ENCODE measurements around the gene HDGFL2. TPM values are rescaled to one million over a fixed set of nuclear protein-coding genes. Genes with fewer than 3 reads are reported as not detected.

Gene HDGFL2
- total RNA-seq, 1 experiment from 2014 or later, result 75.2 TPM

DNA sequence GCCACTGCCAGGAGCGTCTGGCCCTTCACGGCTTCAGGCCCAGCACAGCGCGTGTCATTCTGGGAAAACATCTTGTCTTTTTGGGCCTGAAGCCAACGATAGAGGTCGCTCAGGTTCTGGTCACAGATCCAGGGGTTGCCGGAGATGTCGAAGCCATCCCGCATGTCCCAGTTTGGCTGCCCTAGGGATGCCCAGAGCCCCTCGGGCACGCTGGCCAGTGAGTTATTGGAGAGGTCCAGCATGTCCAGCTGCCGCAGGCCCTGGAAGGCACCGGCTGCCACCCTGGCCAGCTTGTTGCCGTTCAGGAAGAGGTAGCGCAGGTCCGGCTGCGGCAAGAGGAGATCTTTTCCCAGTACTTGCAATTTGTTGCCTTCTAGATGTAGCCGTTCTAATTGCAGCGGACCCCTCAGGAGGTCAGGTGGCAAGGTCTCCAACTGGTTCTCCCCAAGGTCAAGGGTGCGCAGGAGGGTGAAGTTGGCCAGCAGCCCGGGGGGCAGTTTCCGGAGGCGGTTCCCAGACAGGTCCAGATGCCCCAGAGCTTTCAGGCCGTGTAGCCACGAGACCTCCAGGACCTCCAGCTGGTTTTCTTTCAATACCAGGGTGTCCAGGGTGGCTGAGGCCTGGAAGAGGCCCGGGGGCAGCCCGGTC, 66.0 kb downstream of the HDGFL2 start:
- no peak overlapping the region for H2AFZ ChIP-seq (ENCODE audit: low read depth, low read length, poor library complexity, severe bottlenecking)
- H3K27me3 ChIP-seq (ENCODE audit: insufficient read depth, low read length), result no peaks in the 10 kb centered on the region
- ChIA-PET POLR2A (no interaction called here), CTCF (interaction anchor here (1.1 kb wide), 1 partner anchor 15 kb away, joined by 3 read pairs; no protein-coding TSS in a partner anchor), RAD21 (ENCODE audit: low non-redundant PET in 1 of 2, low total read pairs in 2 of 2, uncharacterized antibody in 2 of 2, unreplicated experiment in 2 of 2) (no interaction called here)
- peaks cover 14 to 36% of the 10 kb centered on the region in 2 experiments; a peak in 3 of 4 replicates for H3K4me1 ChIP-seq (ENCODE audit: control insufficient read depth in 1 of 2, insufficient read depth in 2 of 2, low read length in 2 of 2)
- no peak overlapping the region for H3K4me3 ChIP-seq (replicated peaks in 1 of 2; ENCODE audit: low read depth in 1 of 2, low read length in 2 of 2)
- H3K79me2 ChIP-seq (ENCODE audit: insufficient read depth, low read length), result no peaks in the 10 kb centered on the region
- BruUV-seq (replicated peaks), result no TSS peak
- H3K27ac ChIP-seq (ENCODE audit: low read depth, low read length), result no peak overlapping the region
- no peak for DNase-seq (ENCODE audit: low read depth, low spot score)
- H3K4me2 ChIP-seq (ENCODE audit: low read length), result no peak overlapping the region
- H3K36me3 ChIP-seq (ENCODE audit: control insufficient read depth in 1 of 2, insufficient read depth in 2 of 2, low read length in 2 of 2), result no peaks in the 10 kb centered on the region
- ATAC-seq, result no peak
- no peaks in the 10 kb centered on the region for H3K9me3 ChIP-seq (ENCODE audit: control insufficient read depth in 1 of 2, insufficient read depth in 1 of 2, low read depth in 1 of 2, low read length in 2 of 2)
- intact Hi-C loops (cut with micrococcal nuclease), result no loop called here
- no peaks in the 10 kb centered on the region for H4K20me1 ChIP-seq (ENCODE audit: insufficient read depth)
- TF ChIP-seq, protein P1, sequence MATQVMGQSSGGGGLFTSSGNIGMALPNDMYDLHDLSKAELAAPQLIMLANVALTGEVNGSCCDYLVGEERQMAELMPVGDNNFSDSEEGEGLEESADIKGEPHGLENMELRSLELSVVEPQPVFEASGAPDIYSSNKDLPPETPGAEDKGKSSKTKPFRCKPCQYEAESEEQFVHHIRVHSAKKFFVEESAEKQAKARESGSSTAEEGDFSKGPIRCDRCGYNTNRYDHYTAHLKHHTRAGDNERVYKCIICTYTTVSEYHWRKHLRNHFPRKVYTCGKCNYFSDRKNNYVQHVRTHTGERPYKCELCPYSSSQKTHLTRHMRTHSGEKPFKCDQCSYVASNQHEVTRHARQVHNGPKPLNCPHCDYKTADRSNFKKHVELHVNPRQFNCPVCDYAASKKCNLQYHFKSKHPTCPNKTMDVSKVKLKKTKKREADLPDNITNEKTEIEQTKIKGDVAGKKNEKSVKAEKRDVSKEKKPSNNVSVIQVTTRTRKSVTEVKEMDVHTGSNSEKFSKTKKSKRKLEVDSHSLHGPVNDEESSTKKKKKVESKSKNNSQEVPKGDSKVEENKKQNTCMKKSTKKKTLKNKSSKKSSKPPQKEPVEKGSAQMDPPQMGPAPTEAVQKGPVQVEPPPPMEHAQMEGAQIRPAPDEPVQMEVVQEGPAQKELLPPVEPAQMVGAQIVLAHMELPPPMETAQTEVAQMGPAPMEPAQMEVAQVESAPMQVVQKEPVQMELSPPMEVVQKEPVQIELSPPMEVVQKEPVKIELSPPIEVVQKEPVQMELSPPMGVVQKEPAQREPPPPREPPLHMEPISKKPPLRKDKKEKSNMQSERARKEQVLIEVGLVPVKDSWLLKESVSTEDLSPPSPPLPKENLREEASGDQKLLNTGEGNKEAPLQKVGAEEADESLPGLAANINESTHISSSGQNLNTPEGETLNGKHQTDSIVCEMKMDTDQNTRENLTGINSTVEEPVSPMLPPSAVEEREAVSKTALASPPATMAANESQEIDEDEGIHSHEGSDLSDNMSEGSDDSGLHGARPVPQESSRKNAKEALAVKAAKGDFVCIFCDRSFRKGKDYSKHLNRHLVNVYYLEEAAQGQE (IDR thresholded peaks at IDR 0.05; ENCODE audit: low read depth), result no peak
- TF ChIP-seq TCF7L2 (IDR thresholded peaks at IDR 0.05; ENCODE audit: borderline replicate concordance, extremely low read depth, insufficient read depth, insufficient read length) (no peak), YY1 (IDR thresholded peaks at IDR 0.05; ENCODE audit: extremely low read depth, insufficient replicate concordance, low read depth, low read length) (no peak), SRF (IDR thresholded peaks at IDR 0.05; ENCODE audit: low read depth) (no peak), ZNF274 (IDR thresholded peaks at IDR 0.05; ENCODE audit: low read depth, low read length) (no peak), POLR2AphosphoS5 (IDR thresholded peaks at IDR 0.05; ENCODE audit: low read depth, low read length) (no peak), ZFX (IDR thresholded peaks at IDR 0.05) (no peak), ELF1 (IDR thresholded peaks at IDR 0.05; ENCODE audit: borderline replicate concordance, low read depth) (no peak), SP1 (IDR thresholded peaks at IDR 0.05; ENCODE audit: low read depth) (no peak)
- TF ChIP-seq, protein P2, sequence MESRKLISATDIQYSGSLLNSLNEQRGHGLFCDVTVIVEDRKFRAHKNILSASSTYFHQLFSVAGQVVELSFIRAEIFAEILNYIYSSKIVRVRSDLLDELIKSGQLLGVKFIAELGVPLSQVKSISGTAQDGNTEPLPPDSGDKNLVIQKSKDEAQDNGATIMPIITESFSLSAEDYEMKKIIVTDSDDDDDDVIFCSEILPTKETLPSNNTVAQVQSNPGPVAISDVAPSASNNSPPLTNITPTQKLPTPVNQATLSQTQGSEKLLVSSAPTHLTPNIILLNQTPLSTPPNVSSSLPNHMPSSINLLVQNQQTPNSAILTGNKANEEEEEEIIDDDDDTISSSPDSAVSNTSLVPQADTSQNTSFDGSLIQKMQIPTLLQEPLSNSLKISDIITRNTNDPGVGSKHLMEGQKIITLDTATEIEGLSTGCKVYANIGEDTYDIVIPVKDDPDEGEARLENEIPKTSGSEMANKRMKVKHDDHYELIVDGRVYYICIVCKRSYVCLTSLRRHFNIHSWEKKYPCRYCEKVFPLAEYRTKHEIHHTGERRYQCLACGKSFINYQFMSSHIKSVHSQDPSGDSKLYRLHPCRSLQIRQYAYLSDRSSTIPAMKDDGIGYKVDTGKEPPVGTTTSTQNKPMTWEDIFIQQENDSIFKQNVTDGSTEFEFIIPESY (IDR thresholded peaks at IDR 0.05; ENCODE audit: extremely low read depth, insufficient replicate concordance, low read length), result no peak
- TF ChIP-seq, protein P3, sequence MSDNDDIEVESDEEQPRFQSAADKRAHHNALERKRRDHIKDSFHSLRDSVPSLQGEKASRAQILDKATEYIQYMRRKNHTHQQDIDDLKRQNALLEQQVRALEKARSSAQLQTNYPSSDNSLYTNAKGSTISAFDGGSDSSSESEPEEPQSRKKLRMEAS (IDR thresholded peaks at IDR 0.05), result no peak
- TF ChIP-seq, protein P4, sequence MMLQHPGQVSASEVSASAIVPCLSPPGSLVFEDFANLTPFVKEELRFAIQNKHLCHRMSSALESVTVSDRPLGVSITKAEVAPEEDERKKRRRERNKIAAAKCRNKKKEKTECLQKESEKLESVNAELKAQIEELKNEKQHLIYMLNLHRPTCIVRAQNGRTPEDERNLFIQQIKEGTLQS (IDR thresholded peaks at IDR 0.05), result no peak
- no peak overlapping the region for H3K9ac ChIP-seq (ENCODE audit: low read length)
- no peaks in the 10 kb centered on the region for H3K9me2 ChIP-seq (ENCODE audit: insufficient read depth)
